ENCODE data around the gene MLPH.

Gene MLPH

GRCh38 chr2:237514474-237515130 lies 27.6 kb downstream of the MLPH start:
- H3K4me1 ChIP-seq (ENCODE audit: insufficient read depth, low read length) = peaks cover 4% of the 10 kb centered on the region; the same call in 1 of the 2 replicates
- no peaks in the 10 kb centered on the region for H3K9me3 ChIP-seq (ENCODE audit: insufficient read depth, low read depth, low read length)
- WGBS = 88% methylated on average over 6 of the region's 6 CpGs
- H3K27me3 ChIP-seq (ENCODE audit: insufficient read depth, low read length) = no peaks in the 10 kb centered on the region
- H3K4me3 ChIP-seq (ENCODE audit: low read length) = no peak overlapping the region
- no peak overlapping the region for H3K27ac ChIP-seq (ENCODE audit: low read depth, low read length)
- H3K9ac ChIP-seq (ENCODE audit: low read depth, low read length) = no peak overlapping the region
- H3K36me3 ChIP-seq (ENCODE audit: insufficient read depth, low read length) = no peaks in the 10 kb centered on the region

- no peaks in the 10 kb centered on the region for H3K27me3 ChIP-seq (ENCODE audit: insufficient read depth, low read length)
- H3K36me3 ChIP-seq (ENCODE audit: insufficient read depth, low read length) = no peaks in the 10 kb centered on the region
- peaks cover 4% of the 10 kb centered on the region; the same call in 1 of the 2 replicates for H3K4me1 ChIP-seq (ENCODE audit: insufficient read depth, low read length)
- H3K4me3 ChIP-seq (ENCODE audit: low read length) = no peak overlapping the region
- 95% methylated on average over 16 of the region's 16 CpGs for WGBS
- H3K9ac ChIP-seq (ENCODE audit: low read depth, low read length) = no peak overlapping the region
- no peak overlapping the region for H3K27ac ChIP-seq (ENCODE audit: low read depth, low read length)
- no peaks in the 10 kb centered on the region for H3K9me3 ChIP-seq (ENCODE audit: insufficient read depth, low read depth, low read length)
Measured at GRCh38 chr2:237515166-237515565, 28.1 kb downstream of the MLPH start.

DNA sequence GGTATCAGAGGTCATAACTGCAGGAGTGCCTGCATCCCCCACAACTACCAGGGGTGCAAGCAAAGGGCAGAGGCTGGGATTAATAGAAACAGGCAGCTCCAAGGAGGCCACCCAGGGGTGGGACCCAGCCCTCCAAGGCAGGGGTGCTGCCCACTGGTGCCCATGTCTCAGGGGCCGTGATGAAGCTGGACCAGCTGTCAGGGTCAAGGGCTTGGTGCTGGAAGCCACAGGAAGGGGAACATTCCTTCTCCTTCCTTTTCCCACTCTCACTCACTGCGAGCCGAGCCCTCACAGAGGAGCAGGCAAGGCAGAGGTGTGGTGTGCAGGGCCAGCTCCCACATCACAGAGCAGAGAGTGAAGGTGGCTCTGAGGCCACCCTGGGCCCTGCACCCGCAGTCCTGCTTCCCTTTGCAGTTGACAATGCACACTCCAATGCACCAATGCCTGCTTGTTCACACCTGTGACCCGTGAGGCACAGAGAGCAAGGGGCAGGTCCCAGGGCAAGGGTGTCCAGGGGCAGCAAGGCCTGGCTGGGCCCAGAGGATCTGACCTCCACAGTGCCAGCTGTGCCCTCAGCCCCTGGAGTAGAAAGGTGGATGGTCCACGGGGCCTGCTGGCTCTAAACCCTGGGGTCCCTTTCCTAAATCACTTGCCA lies 28.7 kb downstream of the MLPH start:
- WGBS = 92% methylated on average over 6 of the region's 6 CpGs

GRCh38 chr2:237517163-237517562 lies 30.1 kb downstream of the MLPH start:
- H3K9ac ChIP-seq (ENCODE audit: low read depth, low read length) = no peak overlapping the region
- no peak overlapping the region for H3K4me3 ChIP-seq (ENCODE audit: low read length)
- 88% methylated on average over 4 of the region's 4 CpGs for WGBS
- no peak overlapping the region for H3K27ac ChIP-seq (ENCODE audit: low read depth, low read length)
- H3K36me3 ChIP-seq (ENCODE audit: insufficient read depth, low read length) = no peaks in the 10 kb centered on the region
- peaks cover 4% of the 10 kb centered on the region; the same call in 1 of the 2 replicates for H3K4me1 ChIP-seq (ENCODE audit: insufficient read depth, low read length)
- H3K9me3 ChIP-seq (ENCODE audit: insufficient read depth, low read depth, low read length) = no peaks in the 10 kb centered on the region
- H3K27me3 ChIP-seq (ENCODE audit: insufficient read depth, low read length) = no peaks in the 10 kb centered on the region

More for the DNA sequence above, 28.7 kb downstream of the MLPH start:
- Histone ChIP-seq H3K4me3 (ENCODE audit: low read length) (no peak overlapping the region), H3K4me1 (ENCODE audit: insufficient read depth, low read length) (peaks cover 4% of the 10 kb centered on the region; the same call in 1 of the 2 replicates), H3K27ac (ENCODE audit: low read depth, low read length) (no peak overlapping the region), H3K9ac (ENCODE audit: low read depth, low read length) (no peak overlapping the region), H3K27me3 (ENCODE audit: insufficient read depth, low read length) (no peaks in the 10 kb centered on the region), H3K36me3 (ENCODE audit: insufficient read depth, low read length) (no peaks in the 10 kb centered on the region), H3K9me3 (ENCODE audit: insufficient read depth, low read depth, low read length) (no peaks in the 10 kb centered on the region)

- Histone ChIP-seq H3K9me3 (ENCODE audit: insufficient read depth, low read depth, low read length) (no peaks in the 10 kb centered on the region), H3K27ac (ENCODE audit: low read depth, low read length) (no peak overlapping the region), H3K9ac (ENCODE audit: low read depth, low read length) (no peak overlapping the region), H3K4me3 (ENCODE audit: low read length) (no peak overlapping the region), H3K27me3 (ENCODE audit: insufficient read depth, low read length) (no peaks in the 10 kb centered on the region), H3K4me1 (ENCODE audit: insufficient read depth, low read length) (peaks cover 3% of the 10 kb centered on the region; the same call in 1 of the 2 replicates), H3K36me3 (ENCODE audit: insufficient read depth, low read length) (no peaks in the 10 kb centered on the region)
- 81% methylated on average over 1 of the region's 1 CpG for WGBS
Measured at GRCh38 chr2:237517990-237518389, 30.9 kb downstream of the MLPH start.

DNA sequence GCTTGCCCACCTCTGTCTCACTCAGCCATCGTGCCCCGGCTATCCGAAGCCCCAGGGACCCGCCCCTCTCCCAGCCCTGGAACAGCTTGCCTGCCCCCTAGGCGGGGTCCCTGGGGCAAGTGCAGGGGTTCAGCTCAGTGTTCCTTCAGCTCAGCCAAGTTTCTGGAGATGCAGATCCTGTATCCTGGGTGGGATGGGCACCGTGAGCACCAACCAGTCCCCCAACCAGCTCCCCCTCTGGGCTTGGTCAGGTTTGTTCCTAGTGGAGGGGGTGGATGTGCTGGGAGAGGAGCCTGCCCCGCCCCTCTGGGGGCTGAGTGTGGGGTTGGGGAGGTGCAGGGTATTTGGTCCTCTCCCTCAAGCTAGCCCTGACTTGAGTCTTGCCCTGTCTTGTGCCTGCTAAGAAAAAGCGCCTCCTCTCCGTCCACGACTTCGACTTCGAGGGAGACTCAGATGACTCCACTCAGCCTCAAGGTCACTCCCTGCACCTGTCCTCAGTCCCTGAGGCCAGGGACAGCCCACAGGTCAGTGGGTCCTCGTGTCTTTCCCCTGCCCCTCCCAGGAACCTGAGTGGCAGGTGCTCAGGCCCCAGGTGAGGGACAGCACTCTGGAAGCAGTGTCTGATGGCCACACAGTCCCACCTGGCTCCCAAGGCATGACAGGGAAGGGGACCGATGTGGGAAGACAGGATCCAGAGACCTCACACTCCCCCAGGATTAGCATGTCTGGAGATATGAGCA lies 32.6 kb downstream of the MLPH start:
- Histone ChIP-seq H3K9me3 (ENCODE audit: insufficient read depth, low read depth, low read length) (no peaks in the 10 kb centered on the region), H3K4me1 (ENCODE audit: insufficient read depth, low read length) (no peaks in the 10 kb centered on the region), H3K36me3 (ENCODE audit: insufficient read depth, low read length) (no peaks in the 10 kb centered on the region), H3K4me3 (ENCODE audit: low read length) (no peak overlapping the region), H3K27me3 (ENCODE audit: insufficient read depth, low read length) (no peaks in the 10 kb centered on the region), H3K27ac (ENCODE audit: low read depth, low read length) (no peak overlapping the region), H3K9ac (ENCODE audit: low read depth, low read length) (no peak overlapping the region)
- 91% methylated on average over 14 of the region's 14 CpGs for WGBS

- no peaks in the 10 kb centered on the region for H3K9me3 ChIP-seq (ENCODE audit: insufficient read depth, low read depth, low read length)
- H3K4me1 ChIP-seq (ENCODE audit: insufficient read depth, low read length) = no peaks in the 10 kb centered on the region
- no peaks in the 10 kb centered on the region for H3K27me3 ChIP-seq (ENCODE audit: insufficient read depth, low read length)
- no peak overlapping the region for H3K9ac ChIP-seq (ENCODE audit: low read depth, low read length)
- H3K4me3 ChIP-seq (ENCODE audit: low read length) = no peak overlapping the region
- no peaks in the 10 kb centered on the region for H3K36me3 ChIP-seq (ENCODE audit: insufficient read depth, low read length)
- WGBS = 94% methylated on average over 6 of the region's 6 CpGs
- no peak overlapping the region for H3K27ac ChIP-seq (ENCODE audit: low read depth, low read length)
Measured at GRCh38 chr2:237520290-237520689, 33.2 kb downstream of the MLPH start.

- no peaks in the 10 kb centered on the region for H3K27me3 ChIP-seq (ENCODE audit: insufficient read depth, low read length)
- 84% methylated on average over 6 of the region's 6 CpGs for WGBS
- H3K9me3 ChIP-seq (ENCODE audit: insufficient read depth, low read depth, low read length) = no peaks in the 10 kb centered on the region
- no peak overlapping the region for H3K9ac ChIP-seq (ENCODE audit: low read depth, low read length)
- H3K36me3 ChIP-seq (ENCODE audit: insufficient read depth, low read length) = no peaks in the 10 kb centered on the region
- H3K27ac ChIP-seq (ENCODE audit: low read depth, low read length) = no peak overlapping the region
- no peaks in the 10 kb centered on the region for H3K4me1 ChIP-seq (ENCODE audit: insufficient read depth, low read length)
- H3K4me3 ChIP-seq (ENCODE audit: low read length) = no peak overlapping the region
Measured at GRCh38 chr2:237524631-237525030, 37.6 kb downstream of the MLPH start.

DNA sequence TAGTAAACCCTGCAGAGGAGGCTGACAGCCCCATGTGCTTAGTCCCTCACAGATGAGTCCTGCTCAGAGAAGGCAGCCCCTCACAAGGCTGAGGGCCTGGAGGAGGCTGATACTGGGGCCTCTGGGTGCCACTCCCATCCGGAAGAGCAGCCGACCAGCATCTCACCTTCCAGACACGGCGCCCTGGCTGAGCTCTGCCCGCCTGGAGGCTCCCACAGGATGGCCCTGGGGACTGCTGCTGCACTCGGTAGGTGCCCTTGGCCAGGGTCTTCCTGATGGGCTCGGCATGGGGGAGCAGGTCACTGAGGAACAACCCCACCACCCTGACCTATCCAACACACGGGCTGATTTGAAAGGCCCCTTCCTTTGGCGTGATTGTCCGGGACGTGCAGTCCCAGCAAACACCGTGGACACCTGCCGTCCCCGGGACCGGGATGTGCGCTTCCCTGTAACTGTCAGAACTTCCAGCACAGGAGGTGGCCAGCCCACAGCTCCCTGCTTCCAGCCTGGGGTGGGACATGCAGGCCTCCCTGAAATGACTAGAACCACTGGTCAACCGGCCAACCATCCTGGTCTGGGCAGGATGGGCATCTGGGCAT lies 38.6 kb downstream of the MLPH start:
- H3K9ac ChIP-seq (ENCODE audit: low read depth, low read length) = no peak overlapping the region
- H3K4me1 ChIP-seq (ENCODE audit: insufficient read depth, low read length) = no peaks in the 10 kb centered on the region
- no peak overlapping the region for H3K27ac ChIP-seq (ENCODE audit: low read depth, low read length)
- no peaks in the 10 kb centered on the region for H3K9me3 ChIP-seq (ENCODE audit: insufficient read depth, low read depth, low read length)
- no peaks in the 10 kb centered on the region for H3K27me3 ChIP-seq (ENCODE audit: insufficient read depth, low read length)
- H3K36me3 ChIP-seq (ENCODE audit: insufficient read depth, low read length) = no peaks in the 10 kb centered on the region
- 92% methylated on average over 17 of the region's 17 CpGs for WGBS
- no peak overlapping the region for H3K4me3 ChIP-seq (ENCODE audit: low read length)

GRCh38 chr2:237527233-237527632 lies 40.2 kb downstream of the MLPH start:
- Histone ChIP-seq H3K4me1 (ENCODE audit: insufficient read depth, low read length) (0 out of 2 replicates have a peak, but pooled peaks cover 4% of the 10 kb centered on the region), H3K27me3 (ENCODE audit: insufficient read depth, low read length) (no peaks in the 10 kb centered on the region), H3K9ac (ENCODE audit: low read depth, low read length) (no peak overlapping the region), H3K9me3 (ENCODE audit: insufficient read depth, low read depth, low read length) (no peaks in the 10 kb centered on the region), H3K27ac (ENCODE audit: low read depth, low read length) (no peak overlapping the region), H3K4me3 (ENCODE audit: low read length) (no peak overlapping the region), H3K36me3 (ENCODE audit: insufficient read depth, low read length) (no peaks in the 10 kb centered on the region)
- 94% methylated on average over 11 of the region's 11 CpGs for WGBS

DNA sequence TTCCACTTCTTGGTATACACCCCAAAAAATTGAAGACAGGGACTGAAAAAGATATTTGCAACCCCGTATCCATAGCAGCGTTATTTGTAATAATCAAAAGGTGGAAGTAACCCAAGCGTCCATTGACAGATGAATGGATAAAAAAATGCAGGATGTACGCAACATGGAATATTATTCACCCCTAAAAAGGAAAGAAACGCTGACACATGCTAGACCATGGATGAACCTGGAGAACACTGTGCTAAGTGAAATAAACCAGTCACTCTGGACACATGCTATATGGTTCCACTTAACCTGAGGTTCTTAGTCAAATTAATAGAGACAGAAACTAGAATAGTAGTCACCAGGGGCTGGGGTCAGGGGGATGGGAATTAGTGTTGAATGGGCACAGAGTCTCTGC lies 40.7 kb downstream of the MLPH start:
- Histone ChIP-seq H3K4me1 (ENCODE audit: insufficient read depth, low read length) (0 out of 2 replicates have a peak, but pooled peaks cover 4% of the 10 kb centered on the region), H3K27ac (ENCODE audit: low read depth, low read length) (no peak overlapping the region), H3K9me3 (ENCODE audit: insufficient read depth, low read depth, low read length) (no peaks in the 10 kb centered on the region), H3K4me3 (ENCODE audit: low read length) (no peak overlapping the region), H3K36me3 (ENCODE audit: insufficient read depth, low read length) (no peaks in the 10 kb centered on the region), H3K9ac (ENCODE audit: low read depth, low read length) (no peak overlapping the region), H3K27me3 (ENCODE audit: insufficient read depth, low read length) (no peaks in the 10 kb centered on the region)
- 97% methylated on average over 5 of the region's 5 CpGs for WGBS

Data from HUES64 (cell line).